Activated CD4-positive, CD25-positive, alpha-beta regulatory T cell treated with anti-CD3 and anti-CD28 coated beads, Interleukin-2, amount 50 U/mL, for 24 hours (primary cell): ENCODE measurements around the gene TMPRSS6.
A peak's percentile ranks its signal among the peaks of the same experiment; 100 is the strongest.

Experiments
- ATAC-seq, 2 donors: fragments of 150-1000 bp; cut with Tn5 transposase; one replicate each; pipeline ENCODE4 v1.10.0; 2021; ENCODE audit warnings: mild to moderate bottlenecking in 1 of 2, moderate library complexity in 1 of 2

The TMPRSS6 gene

GRCh38 chr22:37063431-37064420, 45.8 kb downstream of the TMPRSS6 start:
- no peak for ATAC-seq

GRCh38 chr22:37062702-37063381, 46.7 kb downstream of the TMPRSS6 start:
- ATAC-seq, result no peak

GRCh38 chr22:37062376-37062675, 47.2 kb downstream of the TMPRSS6 start:
- no peak for ATAC-seq

GRCh38 chr22:37061611-37062375, 47.7 kb downstream of the TMPRSS6 start:
- no peak for ATAC-seq

GRCh38 chr22:37060801-37061610, 48.5 kb downstream of the TMPRSS6 start:
- peak; percentile 75 to 77 for ATAC-seq

GRCh38 chr22:37059876-37060449, 49.5 kb downstream of the TMPRSS6 start:
- peak; percentile 20 to 36 for ATAC-seq

- ATAC-seq, result no peak
Observed at GRCh38 chr22:37058917-37059701, 50.4 kb downstream of the TMPRSS6 start.

GRCh38 chr22:37057796-37058510, 51.6 kb downstream of the TMPRSS6 start:
- no peak for ATAC-seq

- ATAC-seq, result no peak
Observed at GRCh38 chr22:37057226-37057625, 52.3 kb downstream of the TMPRSS6 start.

- ATAC-seq, result no peak
Observed at GRCh38 chr22:37056246-37056645, 53.3 kb downstream of the TMPRSS6 start.

GRCh38 chr22:37054600-37055365, 54.7 kb downstream of the TMPRSS6 start:
- no peak for ATAC-seq

GRCh38 chr22:37054056-37054395, 55.5 kb downstream of the TMPRSS6 start:
- ATAC-seq, result no peak

GRCh38 chr22:37053310-37054055, 56.0 kb downstream of the TMPRSS6 start:
- ATAC-seq, result no peak

GRCh38 chr22:37052386-37053309, 56.9 kb downstream of the TMPRSS6 start:
- no peak for ATAC-seq

GRCh38 chr22:37051391-37052385, 57.8 kb downstream of the TMPRSS6 start, which contains the start of gene KCTD17:
Gene KCTD17 (plus strand): TSS chr22:37051742. CDS start chr22:37051761, 19 bp downstream.
- peak; percentile 99 to 100 for ATAC-seq

GRCh38 chr22:37050913-37051312, 58.6 kb downstream of the TMPRSS6 start:
- ATAC-seq, result no peak
